Stimulated activated CD8-positive, alpha-beta memory T cell treated with anti-CD3 and anti-CD28 coated beads, Interleukin-12 subunit alpha, Interleukin-12 subunit beta, amount 100 ng/mL, for 1 hour (primary cell): ENCODE measurements around the gene MPP4.
"Not testable (repeated sequence)": the region's sequence is repeated elsewhere in the genome, so short reads cannot be mapped to it uniquely, and the experiment has no call there.

Experiments used
- DNase-seq: peaks from one replicate; pipeline ENCODE4 v3.0.0-alpha.2; 2020; ENCODE audit warnings: low read depth

Gene MPP4

DNA sequence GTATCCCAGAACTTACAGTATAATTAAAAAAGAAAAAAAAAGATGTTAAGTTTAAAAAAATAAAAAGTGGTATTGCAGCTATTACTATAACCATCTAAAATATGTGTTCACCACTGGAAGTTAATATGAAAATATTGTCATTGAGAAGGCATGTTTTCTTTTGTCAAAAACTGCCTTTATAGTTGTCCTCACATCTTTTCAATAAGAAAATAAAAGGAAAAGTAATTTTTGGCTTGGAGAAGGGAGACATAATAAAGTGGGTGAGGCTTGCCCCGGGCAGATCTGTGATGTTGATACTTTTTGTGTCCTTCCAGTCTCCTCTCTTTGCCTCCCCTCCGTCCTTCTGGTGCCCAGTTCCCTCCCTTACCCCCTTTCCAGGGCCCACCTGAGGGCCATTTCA lies 24.9 kb downstream of the MPP4 start:
- no peak for DNase-seq

DNA sequence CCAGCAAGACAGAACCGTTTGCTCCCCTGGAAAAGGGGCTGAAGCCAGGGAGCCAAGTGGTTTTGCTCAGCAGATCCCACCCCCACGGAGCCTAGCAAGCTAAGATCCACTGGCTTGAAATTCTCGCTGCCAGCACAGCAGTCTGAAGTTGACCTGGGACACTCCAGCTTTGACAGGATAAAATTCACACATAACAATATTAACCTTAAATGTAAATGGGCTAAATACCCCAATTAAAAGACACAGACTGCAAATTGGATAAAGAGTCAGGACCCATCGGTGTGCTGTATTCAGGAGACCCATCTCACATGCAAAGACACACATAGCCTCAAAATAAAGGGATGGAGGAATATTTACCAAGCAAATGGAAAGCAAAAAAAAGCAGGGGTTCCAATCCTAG lies 27.2 kb downstream of the MPP4 start:
- not testable (repeated sequence) for DNase-seq

DNA sequence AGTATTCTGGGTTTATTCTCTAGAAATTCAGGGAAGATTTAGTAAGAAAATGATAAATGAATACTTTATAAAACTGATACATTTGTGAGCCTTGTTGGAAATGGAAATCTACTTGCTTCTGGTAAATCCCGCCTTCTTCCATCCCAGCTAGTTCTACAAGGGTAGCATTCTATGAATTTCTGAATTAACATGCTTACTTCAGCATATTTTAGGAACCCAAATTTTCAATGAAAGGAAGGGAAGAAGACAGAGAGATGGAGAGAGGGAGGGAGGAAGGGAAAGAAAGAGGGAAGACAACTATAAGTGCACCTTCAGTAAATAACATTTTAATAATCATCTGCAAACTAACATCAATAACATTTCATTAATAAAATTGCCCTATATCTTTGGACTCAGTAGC lies 28.6 kb downstream of the MPP4 start:
- DNase-seq = no peak

DNA sequence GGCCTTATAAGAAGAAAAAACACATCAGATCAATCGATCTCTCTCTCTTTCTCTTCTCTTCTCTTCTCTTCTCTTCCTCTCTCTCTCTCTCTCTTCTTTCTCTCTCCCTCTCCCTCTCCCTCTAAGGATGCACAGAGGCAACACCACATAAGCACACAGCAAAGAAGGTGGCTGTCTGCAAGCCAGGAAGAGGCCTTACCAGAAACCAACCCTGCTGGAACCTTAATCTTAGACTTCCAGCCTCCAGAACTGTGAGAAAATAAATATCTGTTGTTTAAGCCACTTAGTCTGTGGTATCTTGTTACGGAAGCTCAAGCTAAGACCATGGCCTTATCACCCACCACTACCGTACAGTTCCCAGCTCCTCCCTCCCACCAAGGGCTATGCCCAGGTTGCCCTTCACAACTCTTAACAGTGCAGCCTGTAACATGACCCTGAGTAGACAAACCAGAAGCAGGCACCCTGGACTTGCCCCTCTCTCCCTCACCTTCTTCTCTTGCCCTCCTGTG lies 30.0 kb downstream of the MPP4 start:
- DNase-seq = no peak

DNA sequence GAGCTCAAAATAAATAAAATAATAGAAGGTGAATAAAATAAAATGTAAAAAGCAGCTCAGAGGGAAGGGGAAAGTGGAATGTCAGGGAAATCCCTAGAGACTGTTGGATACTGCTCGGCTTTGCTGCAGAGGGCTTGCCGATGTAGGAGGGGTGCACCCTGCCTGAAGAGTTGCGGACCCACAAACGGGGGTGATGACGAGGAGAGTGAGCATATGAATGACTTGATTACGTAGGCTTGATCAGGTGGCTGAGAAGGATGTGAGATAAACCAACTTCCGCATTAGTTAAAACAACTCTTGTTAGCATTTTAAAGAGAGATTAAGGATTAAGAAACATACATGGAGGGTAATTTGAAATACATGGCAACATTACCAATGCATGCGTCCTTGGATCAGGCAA lies 34.1 kb downstream of the MPP4 start:
- no peak for DNase-seq

DNA sequence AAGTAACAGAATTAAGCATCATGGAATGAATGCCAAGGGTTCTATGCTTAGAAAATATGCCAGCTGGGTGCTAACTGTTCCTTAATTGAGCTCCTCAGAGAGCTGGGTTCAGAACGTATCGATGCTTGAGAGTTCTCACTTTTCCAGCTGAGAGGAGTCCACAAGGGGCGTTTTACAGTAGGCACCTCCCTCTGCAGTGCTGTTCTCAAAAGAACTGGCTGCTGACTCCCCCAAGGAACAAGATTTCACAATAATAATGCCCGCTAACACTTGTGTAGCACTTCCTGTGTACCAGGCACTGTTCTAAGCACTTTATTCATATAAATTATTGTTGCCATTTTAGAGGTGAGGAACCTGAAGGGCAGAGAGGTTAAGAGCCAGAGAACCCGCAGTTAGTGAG lies 37.1 kb downstream of the MPP4 start:
- no peak for DNase-seq

DNA sequence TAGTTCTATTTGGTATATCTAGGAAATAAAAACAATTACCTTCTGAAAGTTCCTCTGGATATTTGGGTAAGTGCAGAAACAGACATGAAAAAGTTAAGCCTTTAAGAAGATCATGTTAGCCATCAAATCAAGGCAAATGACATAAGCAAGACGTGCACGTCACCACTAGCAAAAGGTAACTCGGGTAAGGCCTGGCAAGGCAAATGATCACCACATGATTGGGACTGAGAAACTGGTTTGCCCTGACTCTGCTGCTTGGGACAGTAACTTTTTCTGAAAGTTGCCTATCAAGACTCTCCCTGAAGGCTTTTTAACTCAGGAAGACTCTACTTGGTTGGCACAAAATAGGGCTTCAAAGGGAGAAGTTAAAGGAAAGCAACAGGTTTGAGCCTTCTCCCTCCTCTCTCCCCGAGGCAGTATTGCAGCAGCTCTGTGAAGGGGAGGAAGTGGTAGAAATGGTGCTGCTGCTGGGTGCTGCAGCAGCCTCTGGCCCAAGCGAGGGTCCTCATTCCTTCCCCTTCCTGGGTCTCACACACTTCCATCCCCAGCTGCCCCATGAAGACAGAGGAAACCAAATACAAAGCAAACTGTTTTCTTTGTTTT lies 38.0 kb downstream of the MPP4 start:
- DNase-seq = no peak

DNA sequence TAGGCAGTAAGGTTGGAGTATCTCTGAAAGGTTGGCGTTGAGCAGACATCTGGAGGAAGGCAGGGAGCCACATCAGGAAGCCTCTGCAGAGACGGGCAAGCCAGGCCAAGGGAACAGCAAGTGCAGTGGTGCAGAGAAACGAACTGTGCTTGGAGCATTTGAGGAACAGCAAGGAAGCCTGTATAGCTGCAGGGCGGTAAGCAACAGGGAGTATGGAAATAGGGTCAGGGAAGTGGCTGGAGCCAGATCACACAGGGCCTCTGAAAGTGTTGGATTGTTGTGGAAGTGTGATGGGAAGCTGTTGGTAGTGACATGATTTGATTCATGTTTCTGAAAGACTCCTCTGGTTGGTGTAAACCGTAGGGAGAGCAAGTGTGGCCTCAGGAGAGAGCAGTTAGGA lies 41.7 kb downstream of the MPP4 start:
- no peak for DNase-seq

DNA sequence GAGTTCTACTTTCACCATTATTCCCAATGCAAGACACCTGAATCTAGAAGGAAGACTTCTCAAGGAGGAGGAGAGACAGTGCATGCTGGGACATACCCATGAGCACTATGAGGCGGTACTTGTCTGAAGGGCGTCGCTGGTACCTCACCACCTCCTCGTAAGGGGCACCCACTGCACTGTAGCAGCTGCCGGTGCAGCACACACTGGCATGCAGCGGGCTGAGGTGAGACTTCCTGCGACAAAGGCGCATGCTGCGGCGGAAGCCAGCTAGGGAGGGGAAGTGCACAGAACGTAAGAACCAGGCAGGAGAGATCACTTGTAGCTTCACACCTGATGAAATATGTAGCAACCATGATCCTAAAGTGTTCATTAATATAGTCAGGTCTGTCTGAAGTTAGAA lies 42.3 kb downstream of the MPP4 start:
- DNase-seq = no peak

DNA sequence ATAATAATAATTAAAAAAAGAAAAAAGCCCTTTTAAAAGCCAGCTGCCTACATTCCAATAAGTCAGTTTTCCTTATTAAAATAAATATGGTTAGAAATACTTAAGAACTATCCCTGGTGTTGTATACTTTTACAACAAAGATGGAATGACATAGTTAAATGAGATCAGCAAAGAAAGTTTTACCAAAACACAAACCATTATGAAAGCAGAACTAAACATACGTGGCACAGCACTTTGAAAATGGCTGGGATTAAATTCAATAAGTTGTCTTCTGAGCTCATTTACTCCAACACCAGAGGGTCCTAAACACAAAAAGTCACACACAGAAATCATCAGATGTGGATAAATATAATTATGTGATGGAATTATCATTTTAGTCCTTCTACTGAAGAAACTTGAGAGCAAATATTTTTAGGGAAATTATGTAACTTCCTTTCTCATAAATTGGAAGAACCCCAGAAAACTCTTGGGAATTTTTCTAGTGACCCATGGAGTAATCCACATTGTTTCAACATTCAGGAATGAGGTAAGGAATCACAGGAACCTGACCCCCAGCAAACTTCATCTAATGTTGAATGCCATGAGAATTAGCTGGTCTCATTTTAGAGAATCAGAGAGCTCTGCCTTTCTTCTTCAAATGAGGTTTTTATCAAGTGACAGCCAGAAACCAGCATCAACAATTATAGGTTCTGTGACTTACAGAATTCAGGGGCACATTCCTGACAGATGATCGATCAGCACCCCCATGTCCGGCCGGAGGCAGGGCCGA lies 43.6 kb downstream of the MPP4 start:
- DNase-seq = no peak

DNA sequence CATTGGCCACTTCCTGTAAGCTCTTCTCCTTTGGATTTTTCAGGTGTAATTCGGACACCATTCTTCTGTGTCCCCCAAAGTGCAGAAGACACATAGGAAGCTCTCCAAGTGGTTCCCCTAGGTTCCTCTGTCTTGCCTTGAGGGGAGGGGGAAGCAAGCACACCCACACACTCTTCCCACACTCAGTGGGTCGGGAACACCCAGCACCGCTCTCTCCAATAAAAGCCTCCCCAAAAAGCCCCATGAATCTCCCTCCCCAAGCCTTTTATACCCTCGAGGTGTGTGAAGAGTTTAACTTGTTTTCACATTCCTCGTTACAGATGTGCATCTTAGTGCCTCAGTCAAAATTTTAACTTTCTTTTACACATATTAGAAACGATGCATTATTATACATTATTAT lies 45.2 kb downstream of the MPP4 start:
- DNase-seq = no peak

DNA sequence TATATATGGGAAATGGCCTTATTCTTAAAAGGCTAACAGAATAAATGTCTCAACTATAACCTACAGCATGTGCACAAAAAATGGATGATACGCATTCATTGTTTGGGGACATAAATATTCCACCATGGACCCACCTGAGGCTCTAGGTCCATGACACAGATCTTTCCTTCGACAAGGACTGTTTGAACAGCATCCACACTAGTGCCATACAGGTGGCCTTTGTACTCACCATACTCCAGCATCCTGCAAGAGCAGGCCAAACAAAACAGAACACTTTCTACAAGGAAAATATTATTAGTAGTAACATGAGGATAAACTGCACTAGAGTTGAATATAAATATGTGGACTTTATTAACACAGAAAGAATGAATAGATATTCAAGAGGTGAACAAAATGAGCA lies 49.0 kb downstream of the MPP4 start:
- no peak for DNase-seq

DNA sequence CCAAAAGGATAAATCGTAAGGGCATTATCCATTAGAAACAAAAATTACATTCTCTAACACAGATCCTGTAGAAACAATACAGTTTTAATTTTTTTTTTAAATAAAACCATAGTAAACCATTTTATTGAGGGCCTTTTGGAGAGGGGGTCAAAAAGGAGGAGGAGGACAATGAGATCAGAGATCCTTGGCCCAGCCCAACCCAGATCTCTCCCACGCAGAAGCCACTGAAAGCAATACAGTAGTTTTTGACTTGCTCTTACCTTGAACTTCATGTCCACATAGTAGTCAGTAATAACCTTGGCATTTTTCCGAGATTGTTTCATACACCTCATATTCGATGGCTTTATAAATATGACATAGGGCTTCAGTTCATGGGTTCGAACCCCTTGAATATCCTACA lies 51.0 kb downstream of the MPP4 start:
- DNase-seq = no peak

DNA sequence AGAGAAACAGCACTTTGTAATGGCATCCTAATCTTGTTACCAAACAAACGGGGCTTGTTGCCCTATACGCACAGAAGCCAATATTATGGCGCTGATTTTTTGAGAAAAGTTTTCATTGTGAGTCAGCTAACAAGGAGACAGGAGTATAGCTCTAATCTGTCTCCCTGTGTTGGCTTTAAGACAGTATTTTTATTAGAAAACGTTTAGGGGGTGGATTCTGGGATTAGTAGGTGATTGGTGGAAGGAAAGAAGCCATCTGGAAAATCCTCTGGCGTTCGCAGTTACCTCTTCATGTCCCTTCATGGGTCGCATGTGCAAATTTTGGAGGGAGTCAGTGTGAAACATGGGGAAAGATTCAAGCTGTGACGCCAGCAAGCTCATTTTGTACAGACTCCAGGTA lies 54.4 kb downstream of the MPP4 start:
- DNase-seq = no peak

DNA sequence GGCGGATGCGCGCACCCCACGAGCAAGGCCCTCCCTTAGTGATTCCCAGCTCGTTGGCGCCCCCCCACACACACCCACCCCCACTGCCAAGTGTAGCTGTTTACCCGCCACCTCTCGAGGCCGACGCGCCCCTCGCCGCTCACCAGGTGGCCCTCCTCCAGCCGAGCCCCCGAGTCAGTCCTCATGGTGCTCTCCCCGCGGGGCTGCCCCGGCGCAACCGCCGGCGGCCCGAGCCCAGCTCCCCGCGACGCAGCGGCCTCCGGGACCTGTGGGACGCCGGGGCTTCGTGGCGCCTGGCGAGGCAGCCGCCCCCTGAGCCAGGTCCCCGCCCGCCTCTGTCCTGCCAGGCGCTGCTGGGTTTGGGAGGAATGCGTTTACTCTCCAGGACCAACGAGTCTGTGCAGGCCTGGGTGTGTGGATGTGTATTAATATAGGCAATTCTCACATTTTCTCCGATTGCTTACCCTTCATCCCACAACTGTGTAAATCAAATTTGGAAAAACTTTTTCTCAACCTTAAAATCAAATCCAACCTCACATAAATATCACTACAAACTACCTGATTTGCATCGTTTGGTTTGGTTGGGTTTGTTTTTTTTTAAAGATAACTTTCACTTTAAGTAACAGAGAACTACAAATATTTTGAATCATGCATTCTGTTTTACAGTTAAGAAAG lies 55.1 kb downstream of the MPP4 start, which contains the start of gene TMEM237:
Gene TMEM237, minus strand, starts transcription at position 288 of the 675 bp plus-strand sequence. Its CDS starts 103 bp downstream, at position 185.
- DNase-seq = peak; percentile 27

DNA sequence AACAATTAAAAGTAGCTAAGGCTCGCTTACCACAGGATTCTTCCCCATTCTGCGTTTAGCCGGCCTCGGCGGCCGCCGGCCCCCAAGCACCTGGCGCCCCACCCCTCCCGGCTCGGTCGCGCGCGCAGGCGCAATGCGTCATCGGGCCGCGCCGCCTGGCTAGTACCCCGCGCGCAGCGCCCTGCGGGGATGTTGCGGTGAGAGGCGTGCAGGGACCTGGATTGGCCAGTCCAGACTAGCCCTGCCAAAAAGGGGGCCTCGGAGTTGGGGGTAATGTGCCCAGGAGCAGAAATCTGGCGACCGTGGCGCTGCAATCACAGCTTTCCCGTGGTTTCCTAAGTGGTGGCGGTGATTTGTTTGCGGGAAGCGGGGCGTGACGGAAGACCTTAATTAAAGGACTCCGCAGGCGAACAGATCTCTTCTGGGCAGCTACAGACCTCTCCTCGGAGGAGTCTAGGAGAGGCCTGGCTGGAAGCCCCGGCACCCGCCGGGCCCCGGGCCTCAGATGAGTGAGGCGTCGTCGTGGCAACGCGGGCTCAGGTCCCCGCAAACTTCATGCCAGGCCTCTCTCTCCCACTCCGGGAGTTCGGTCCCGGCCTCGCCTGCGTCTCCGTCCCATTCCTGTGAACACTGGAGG lies 55.7 kb downstream of the MPP4 start:
- DNase-seq = peak; percentile 68

DNA sequence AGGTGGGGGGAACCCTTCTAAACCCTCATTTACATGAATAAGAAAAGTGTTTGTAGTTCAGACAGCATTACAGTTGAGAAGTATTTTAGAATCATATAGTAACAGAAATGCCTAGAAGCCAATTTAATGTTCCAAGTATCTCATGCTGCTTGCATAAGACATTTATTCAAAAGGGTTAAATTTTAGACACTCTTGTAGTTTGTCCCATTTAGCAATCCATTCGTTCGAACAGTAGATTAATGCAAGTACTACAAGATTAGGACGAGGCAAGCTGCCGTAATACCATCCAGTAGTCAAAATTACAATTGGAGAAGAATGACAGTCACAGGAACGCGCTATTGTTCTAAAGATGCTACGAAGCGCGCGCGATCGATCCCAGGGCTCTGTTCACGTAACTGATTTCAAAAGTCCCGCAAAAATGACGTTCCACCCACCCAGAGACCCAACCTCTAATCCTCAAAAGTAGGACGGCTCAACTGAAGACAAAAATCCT lies 56.3 kb downstream of the MPP4 start:
- DNase-seq = no peak

DNA sequence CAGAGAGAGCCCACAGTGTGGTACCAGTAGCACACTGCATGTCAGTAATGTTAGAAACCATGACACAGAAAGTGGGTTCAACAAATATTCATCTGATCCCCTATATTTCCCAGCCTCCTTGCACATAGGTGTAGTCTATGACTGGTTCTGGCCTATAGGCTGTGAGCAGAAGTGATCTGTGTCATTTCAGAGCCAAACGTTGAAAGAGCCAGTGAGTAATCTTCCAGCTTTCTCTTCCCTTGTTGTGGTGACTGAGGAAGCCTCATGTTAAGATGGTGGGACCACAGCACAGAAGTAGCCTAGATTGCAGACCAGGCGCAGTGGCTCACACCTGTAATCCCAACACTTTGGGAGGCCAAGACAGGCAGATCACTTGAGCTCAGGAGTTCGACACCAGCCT lies 59.2 kb downstream of the MPP4 start:
- DNase-seq = no peak

DNA sequence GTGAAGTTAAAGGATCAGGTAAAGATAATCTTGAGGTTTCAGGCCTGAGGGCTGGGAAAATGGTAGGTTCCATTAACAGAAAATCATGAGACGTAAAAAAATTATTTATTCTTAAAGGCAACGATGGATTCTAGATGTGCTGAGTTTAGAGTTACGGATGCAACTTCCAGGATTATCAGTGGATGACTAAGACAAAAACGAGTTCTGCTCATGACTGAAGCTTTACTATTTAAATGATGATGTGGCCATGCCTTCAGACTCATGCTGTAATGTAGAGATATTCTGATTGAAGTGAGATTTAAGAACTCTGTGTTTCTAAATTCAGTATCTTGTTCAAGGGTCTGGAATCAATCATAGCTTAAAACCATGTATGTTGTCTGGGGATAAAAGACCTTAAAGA lies 60.1 kb downstream of the MPP4 start:
- DNase-seq = no peak

DNA sequence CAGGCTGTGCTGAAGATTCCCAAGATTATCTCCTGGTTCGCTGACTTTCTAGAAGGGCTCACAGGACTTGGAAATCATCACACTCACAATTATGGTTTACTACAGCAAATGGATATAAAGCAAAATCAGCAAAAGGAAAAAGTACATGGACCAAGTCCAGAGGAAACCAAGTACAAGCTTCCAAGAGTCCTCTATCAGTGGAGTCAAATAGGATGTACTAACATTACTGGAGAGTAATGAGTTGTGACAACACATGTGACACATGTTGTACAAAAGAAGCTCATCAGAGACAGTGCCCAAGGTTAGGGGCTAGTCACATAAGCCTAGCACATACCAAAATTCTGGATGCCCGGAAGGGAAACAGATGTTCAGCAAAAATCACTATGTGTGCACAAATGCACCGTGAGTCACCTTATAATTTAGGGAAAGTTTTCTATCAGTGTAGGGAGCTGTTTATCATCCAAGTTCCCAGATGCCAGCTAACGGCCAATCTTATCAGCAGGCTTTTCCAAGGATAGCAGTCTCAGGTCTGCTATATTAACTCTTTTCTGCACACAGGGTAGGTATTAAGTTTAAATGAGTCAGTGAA lies 64.7 kb downstream of the MPP4 start:
- no peak for DNase-seq

DNA sequence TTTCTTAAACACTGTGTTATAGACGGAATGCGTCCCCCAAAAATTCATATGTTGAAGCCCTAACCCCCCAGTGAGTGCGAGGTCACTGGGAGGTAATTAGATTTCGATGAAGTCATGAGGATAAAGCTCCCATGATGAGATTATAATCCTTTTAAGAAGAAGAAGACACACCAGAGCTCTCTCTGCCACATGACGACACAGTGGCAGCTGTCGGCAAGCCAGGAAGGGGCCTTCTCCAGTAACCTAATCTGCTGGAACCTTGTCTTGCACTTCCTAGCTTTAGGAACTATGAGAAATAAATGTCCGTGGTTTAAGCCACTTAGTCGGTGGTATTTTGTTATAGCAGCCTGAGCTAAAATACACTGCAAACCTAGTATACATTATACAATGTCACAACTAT lies 67.4 kb downstream of the MPP4 start:
- no peak for DNase-seq

DNA sequence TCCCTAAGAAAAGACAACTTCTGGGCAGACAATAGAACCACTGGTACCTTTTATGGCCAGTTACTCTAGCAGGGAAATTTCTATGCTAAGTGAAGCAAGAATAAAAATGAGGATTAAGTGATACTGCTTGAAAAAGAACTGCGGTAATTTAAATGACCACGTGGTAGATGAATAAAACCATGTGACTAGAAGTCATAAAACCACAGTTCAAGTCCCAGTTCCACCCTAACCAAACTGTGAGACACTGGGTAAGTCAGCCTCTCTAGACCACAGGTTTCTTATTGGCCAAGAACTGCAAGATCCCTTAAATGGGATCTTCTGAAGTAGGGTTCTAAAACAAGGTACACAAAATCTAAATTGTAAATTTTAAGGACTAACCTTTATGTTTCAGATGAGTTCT lies 67.9 kb downstream of the MPP4 start:
- DNase-seq = no peak
